ENCODE data around the gene GJE1.

Gene GJE1

DNA sequence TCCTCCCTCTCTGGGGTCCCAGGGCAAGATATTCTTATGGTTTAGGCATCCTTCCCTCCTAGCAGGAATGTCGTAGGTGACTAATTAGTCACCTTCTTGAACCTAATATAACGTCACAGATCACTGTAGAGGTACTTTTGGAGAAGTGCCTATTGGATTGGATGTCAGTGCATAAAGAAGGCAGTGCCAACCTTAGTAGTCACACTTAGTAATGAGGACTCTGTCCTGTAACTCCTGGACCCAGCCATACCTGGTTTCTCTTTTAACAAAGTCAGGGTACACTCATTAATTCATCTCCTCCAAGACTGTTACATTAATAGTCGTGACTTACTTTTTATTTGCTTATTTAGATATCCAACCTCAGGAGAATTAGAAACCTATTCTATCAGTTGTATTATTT lies 34.3 kb downstream of the GJE1 start:
- no peak for DNase-seq

DNA sequence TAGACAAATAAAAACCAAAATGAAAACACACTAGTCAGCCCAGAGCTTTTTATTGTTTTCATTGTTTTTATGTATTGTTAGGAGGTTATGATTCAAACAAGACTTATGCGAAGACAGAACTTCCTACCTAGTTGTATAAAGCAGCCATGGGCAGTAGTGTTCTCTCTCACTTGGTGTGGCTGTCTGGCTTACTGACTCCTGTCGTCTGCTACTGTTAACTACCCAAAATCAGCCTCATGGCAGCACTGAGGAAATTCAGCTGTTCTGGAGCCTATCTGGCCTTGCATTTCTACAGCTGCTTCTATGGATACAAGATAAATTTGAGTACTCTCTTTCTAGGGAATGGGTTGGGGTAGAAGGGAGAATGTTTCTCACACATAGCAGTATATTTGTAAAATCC lies 34.8 kb downstream of the GJE1 start:
- no peak for DNase-seq

DNA sequence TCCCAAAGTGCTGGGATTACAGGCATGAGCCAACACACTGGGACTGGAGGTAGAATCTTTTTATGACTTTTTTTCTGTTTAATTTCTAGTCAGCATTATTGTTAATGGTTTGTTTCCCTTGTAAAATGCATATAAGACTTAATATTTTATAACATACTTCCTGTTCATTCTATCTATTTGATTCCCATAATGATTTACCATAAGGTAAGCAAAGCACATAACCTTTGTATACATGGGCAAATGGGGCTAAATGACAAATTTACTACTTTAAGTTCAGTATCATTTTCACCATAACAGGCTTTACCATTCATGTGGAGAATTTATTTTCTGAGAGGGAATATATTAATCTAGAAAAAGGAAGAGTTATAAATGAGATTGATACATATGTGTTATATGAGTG lies 38.6 kb downstream of the GJE1 start:
- DNase-seq: no peak

DNA sequence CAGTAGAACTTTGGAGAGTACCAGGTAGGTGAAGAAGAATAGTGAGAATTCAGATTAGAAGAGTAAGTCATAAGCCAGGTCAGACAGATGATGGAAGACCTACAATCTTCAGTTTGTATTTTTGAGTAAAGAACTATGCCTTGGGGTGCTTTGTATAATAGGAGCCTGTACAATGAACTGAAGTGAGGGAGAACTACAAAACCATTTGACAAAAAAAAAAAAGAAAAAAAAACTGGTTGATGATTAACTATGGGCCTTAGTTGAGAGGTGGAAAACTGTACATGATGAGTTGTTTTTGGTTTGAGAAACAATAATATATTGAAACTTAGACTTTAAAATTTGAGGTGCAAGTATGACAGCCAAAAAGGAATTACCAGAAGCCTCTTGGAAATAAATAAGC lies 40.0 kb downstream of the GJE1 start:
- no peak for DNase-seq

DNA sequence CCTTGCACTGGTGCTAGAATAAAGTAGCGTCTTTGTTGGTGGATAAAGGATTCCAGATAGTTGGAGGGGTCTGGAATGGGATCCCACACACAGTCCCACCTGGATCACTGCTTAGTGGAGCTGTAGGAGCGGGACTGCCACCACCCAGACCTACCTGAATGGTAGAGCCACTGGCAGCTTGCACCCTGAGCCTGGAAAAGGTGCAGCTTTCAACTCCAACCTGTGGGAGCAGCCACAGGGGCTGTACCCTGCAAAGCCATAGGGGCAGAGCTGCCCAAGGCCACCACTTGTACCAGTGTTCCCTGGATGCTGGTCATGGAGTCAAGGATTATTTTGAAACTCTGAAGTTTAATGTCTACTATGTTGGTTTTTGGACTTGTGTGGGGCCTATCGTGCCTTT lies 41.3 kb downstream of the GJE1 start:
- DNase-seq: no peak

DNA sequence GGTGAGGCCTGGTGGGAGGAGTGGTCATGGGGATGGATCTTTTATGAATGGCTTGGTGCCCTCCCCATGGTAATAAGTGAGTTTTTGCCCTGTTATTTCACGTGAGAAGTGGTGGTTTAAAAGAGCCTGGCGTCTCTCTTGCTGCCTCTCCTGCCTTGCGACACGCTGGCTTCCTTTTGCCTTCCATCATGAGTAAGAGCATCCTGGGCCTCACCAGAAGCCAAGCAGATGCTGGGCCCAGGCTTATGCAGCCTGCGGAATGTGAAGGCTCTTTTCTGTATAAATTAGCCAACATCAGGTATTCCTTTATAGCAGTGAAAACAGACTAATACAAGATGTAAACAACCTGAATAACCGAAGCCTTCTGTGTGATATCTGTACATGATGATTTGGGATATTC lies 42.0 kb downstream of the GJE1 start:
- no peak for DNase-seq

DNA sequence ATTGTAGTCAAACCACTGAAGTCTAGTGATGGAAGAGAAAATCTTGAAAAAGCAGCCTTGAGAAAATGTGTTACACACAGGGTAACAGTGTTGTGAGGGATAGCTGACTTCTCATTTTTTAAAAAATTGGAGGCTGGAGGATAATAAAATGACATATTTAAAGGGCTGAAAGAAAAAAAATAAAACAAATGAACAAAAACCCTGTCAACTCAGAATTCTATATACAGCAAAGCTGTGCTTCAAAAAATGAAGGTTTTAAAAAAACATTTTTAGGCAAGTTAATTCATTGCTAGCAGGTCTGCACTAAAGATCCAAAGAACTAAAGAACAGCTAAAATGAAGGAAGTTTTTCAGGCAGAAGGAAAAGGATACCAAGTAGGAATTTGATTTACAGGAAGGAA lies 45.4 kb downstream of the GJE1 start:
- no peak for DNase-seq

DNA sequence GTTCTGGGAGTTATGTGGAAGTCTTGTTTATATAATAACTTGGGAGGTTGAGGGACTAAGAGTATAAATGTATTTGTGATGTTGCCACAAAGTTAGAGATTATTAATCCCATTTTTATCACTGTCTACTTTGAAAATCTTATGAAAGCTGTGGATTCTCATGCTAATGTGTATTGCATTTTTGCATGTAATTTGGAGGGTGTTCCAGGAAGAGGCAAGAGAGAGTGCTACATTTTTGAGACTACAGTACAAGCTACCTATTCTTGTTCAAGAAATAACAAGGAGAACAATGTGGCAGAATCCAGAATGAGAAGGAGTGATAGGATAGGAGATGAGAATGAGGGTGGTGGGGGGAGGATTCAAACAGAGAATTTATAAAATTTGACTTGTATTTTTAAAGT lies 49.3 kb downstream of the GJE1 start:
- DNase-seq: no peak

DNA sequence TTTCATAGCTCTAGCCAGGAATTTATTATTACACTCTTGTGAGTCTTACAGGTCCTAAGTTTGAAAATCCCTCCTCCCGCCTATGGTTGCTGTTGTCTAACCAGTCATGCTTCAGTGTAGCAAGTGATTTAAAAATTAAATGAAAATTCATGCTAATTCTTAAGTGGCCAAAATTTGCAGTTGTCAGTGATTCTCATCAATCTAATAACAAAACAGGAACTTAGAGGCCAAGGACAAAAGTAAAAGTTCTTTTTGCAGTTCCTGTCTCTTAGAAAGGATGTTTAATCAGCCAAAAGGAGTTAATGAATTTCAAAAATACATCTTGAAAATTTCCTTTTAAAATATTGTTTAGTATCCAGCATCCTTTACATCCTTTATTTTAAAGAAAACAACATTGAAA lies 50.6 kb downstream of the GJE1 start:
- no peak for DNase-seq

DNA sequence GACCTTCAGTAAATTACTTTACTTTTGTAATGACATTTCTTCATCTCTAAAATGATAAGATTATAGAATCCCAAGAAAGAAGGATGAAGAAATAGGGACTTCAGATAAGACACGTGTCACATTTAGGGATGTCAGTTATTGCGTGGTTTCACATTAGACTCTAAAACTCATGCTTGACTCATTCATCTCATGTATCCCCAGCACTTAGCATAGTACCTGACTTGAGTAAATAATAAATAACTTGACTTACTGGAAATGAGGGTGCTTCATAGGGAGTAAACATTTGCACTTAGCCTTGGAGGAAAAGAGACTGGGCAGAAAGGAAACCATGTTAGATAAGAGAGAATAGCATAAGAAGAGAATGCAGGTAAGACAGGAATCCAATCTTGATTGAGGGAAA lies 51.6 kb downstream of the GJE1 start:
- no peak for DNase-seq

Data from NCI-H2081 (cell line).